T-helper 2 cell treated with Interferon-gamma antibody and Interleukin-4, amounts not matched to agents 5 μg/mL and 100 μg/mL, for 36 hours (primary cell): ENCODE results near the gene PPP2R3B.
"Not testable (repeated sequence)": the region's sequence is repeated elsewhere in the genome, so short reads cannot be mapped to it uniquely, and the experiment has no call there.

Source experiments
- DNase-seq: peaks from one replicate; pipeline ENCODE4 v3.0.0; 2021; ENCODE audit warnings: low spot score
- H3K27ac Mint-ChIP-seq: one replicate; pipeline ENCODE4 v1.8.0; 2021; ENCODE audit warnings: mild to moderate bottlenecking, mixed read lengths
- H3K27me3 Mint-ChIP-seq: one replicate; pipeline ENCODE4 v1.8.0; 2021; ENCODE audit warnings: low read depth, mixed read lengths
- H3K36me3 Mint-ChIP-seq: one replicate; pipeline ENCODE4 v1.8.0; 2021; ENCODE audit warnings: low read depth, mixed read lengths
- H3K4me1 Mint-ChIP-seq: one replicate; pipeline ENCODE4 v1.8.0; 2021; ENCODE audit warnings: low read depth, mixed read lengths
- H3K4me3 Mint-ChIP-seq: one replicate; pipeline ENCODE4 v1.8.0; 2022; ENCODE audit warnings: mild to moderate bottlenecking, moderate library complexity, mixed read lengths
- H3K9me3 Mint-ChIP-seq: one replicate; pipeline ENCODE4 v1.8.0; 2021; ENCODE audit warnings: mixed read lengths

The PPP2R3B gene

DNA sequence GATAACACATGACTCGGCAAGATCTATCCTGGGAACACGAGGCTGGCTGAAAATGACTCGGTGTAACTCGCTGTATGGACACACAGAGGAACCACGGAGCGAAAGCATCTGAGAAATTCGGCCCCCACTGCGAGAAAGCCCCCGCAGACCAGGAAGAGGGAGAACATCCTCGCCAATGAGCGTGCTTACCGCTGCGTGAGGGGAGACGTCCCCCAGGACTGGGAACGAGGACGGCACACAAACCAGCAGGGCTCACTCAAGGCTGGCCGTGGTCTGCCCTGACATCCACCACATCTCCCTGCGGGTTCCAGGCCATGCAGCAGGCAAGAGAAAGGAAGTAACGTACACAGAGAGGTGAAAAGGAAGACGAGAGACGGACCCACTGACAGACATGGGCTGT, 50.5 kb downstream of the PPP2R3B start:
- Mint-ChIP-seq H3K4me1 (no peaks in the 10 kb centered on the region), H3K27ac (no peak overlapping the region), H3K27me3 (no peaks in the 10 kb centered on the region), H3K36me3 (peaks cover 30% of the 10 kb centered on the region), H3K4me3 (no peak overlapping the region), H3K9me3 (no peaks in the 10 kb centered on the region)
- no peak for DNase-seq

DNA sequence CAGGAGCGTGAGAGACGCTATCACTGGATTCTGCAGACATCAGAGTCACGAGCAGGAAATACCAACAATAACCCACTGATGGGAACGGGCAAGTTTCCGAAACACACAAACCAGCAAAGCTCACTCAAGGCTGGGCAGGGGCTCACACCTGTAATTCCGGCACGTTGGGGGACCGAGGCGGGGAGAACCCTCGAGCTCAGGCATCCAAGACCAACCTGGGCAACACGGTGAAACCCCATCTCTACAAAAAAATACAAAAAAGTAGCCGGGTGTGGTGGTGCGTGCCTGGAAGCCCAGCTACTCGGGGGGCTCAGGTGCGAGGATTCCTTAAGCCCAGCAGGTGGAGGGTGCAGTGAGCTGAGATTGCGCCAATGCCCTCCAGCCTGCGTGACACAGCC, 51.0 kb downstream of the PPP2R3B start:
- no peaks in the 10 kb centered on the region for H3K27me3 Mint-ChIP-seq
- H3K9me3 Mint-ChIP-seq, result no peaks in the 10 kb centered on the region
- H3K36me3 Mint-ChIP-seq, result peaks cover 28% of the 10 kb centered on the region
- H3K4me3 Mint-ChIP-seq, result no peak overlapping the region
- no peak for DNase-seq
- no peak overlapping the region for H3K27ac Mint-ChIP-seq
- H3K4me1 Mint-ChIP-seq, result no peaks in the 10 kb centered on the region

DNA sequence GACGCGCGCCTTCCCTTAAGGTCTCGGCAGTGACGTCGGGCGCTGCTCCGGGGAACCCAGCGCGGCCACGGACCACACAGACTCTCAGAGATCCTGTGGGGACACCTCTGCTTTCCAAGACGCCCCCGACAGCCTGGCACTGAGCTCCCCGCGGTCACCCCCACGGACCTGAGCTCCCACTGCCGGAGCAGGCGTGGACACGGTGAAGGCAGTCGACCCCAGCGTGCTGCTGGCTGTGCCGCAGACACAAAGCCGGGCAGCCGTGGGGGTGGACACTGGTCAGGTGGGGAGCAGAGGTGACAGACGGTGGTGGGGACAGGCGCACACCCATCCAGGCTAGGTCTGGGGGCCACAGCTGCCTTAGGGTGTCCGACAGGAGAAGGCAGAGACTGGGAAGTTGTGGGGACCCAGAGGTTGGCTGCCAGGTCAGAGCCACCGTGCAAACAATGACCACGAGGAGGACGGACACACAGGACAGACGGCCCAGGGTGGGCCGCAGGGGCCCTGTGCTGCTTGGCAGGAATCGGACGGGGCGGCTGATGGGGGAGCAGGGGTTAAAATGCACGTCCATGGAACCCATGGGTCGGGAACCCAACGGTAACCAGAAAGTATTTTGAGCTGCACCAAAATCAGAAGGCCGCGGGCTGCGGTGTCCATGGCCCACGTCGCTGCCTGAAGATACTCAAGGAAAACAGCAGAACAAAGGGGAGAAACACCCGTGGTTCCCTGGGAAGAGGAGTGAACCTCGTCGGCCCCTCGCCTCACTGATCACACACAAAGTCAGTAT, 51.5 kb downstream of the PPP2R3B start:
- Mint-ChIP-seq H3K36me3 (peaks cover 25% of the 10 kb centered on the region), H3K27ac (no peak overlapping the region), H3K4me3 (no peak overlapping the region), H3K9me3 (no peaks in the 10 kb centered on the region), H3K4me1 (no peaks in the 10 kb centered on the region), H3K27me3 (no peaks in the 10 kb centered on the region)
- DNase-seq, result no peak

DNA sequence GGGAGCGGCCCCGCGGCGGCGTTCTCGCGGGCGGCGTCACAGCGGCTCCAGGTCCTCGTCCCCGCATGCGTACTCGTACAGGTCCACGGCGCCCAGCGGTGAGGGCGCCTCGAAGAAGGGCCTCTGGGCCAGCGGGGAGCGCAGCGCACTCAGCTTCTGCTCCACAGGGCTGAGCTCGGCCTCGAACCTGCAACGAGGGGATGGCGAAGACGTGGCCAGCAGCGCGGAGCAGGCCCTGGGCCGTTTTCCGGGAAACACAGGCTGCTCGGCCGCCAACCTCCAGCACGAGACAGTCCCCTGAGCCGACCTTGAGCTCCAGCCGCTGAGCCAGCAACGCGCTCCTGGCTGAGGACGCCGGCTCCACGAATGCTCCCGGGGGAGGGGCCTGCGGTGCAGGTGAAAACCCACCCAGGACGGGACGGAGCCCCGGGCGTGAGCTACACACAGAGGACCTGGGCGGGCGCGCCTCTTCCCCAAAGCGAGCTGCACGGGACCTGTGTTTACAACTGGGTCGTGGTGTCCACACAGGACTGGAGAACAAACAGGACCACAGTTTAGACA, 52.3 kb downstream of the PPP2R3B start:
- H3K27me3 Mint-ChIP-seq, result no peaks in the 10 kb centered on the region
- no peak for DNase-seq
- H3K27ac Mint-ChIP-seq, result no peak overlapping the region
- H3K4me1 Mint-ChIP-seq, result no peaks in the 10 kb centered on the region
- no peaks in the 10 kb centered on the region for H3K9me3 Mint-ChIP-seq
- peaks cover 25% of the 10 kb centered on the region for H3K36me3 Mint-ChIP-seq
- H3K4me3 Mint-ChIP-seq, result no peak overlapping the region

DNA sequence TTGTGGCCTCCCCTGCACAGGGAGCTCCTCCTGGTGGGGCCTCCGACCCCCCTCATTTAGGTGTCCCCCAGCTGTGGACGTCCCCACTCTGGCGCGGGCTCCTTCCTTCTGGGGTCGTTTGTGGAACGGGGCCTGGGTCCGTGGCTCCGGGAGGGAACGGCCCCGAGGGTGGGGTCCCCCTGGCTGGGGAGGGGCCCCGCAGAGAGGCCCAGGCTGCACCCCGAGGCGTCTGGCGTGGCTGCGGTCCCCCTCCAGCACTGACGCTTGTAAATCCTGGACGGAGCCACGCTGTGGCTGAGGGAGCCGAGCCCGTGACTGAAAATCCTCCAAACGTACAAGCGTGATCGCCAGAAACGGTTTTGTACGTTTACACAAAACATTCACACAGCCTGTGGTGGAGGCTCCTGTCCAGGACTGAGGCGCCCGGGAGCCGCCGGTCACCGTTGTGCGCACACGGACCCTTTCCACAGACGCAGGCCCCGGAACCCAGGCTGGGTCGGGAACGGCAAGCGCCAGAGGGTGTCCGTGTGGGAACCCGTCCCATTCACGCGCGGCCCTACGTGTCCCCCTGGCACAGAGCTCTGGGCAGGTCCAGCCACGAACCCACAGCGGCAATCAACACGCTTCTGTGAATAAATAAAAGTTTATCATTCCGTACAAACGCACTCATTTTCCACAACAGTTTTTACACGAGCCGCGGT, 52.9 kb downstream of the PPP2R3B start:
- H3K9me3 Mint-ChIP-seq, result no peaks in the 10 kb centered on the region
- H3K36me3 Mint-ChIP-seq, result peaks cover 23% of the 10 kb centered on the region
- no peak overlapping the region for H3K27ac Mint-ChIP-seq
- H3K4me1 Mint-ChIP-seq, result no peaks in the 10 kb centered on the region
- DNase-seq, result no peak
- H3K4me3 Mint-ChIP-seq, result no peak overlapping the region
- no peaks in the 10 kb centered on the region for H3K27me3 Mint-ChIP-seq

DNA sequence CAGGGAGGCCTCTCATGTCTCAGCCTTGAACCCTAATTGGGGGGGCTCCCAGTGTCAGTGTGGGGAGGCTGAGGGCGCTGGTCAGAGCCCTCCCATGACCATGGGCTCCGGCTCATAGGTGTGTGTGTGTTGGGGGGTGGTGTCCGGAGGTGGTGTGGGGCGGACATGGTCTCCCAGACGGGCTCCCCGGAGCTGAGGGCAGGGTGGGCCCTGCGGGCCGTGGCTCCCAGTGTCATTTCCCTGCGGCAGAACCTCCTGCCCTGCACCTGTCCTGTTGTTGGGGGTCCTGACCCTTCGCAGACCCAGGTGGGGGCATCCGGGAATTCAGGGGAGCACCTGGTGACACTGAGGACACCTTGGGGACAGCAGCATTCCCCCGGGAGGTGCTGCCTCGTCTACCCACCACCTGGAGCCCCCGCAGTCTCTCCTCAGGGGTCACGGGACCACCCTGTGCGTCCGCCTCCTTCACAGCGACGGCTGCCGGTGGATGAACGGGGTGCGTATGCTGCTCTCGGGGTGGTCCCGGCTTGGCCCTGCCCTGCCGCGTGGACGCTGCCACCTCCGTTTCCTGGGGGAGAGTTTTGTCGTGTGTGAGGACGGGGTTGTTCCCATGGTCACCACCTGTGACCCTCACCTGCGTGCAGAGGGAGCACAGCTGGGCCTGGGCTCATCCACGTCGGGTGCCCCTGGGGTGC, 53.6 kb downstream of the PPP2R3B start:
- H3K4me3 Mint-ChIP-seq, result no peak overlapping the region
- no peaks in the 10 kb centered on the region for H3K9me3 Mint-ChIP-seq
- no peak overlapping the region for H3K27ac Mint-ChIP-seq
- H3K4me1 Mint-ChIP-seq, result no peaks in the 10 kb centered on the region
- peaks cover 17% of the 10 kb centered on the region for H3K36me3 Mint-ChIP-seq
- no peak for DNase-seq
- no peaks in the 10 kb centered on the region for H3K27me3 Mint-ChIP-seq

DNA sequence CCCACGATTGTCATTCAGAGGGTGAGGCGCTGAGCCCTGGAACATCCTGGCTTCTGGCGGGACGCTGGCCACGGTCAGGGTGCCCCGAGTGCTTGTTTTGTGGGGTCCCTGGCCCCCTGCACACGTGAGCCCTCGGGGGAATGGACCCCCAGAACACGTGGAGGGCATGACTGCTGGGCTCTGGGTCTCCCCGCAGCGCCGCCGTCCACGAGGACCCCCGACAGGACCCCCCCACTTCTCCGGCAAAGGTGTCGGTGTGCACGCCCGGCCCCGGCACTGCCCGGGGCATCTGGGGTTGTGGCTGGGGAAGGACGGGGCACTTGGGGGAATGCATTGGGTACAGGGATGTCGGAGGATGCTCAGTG, 54.2 kb downstream of the PPP2R3B start:
- no peaks in the 10 kb centered on the region for H3K27me3 Mint-ChIP-seq
- H3K9me3 Mint-ChIP-seq, result no peaks in the 10 kb centered on the region
- no peaks in the 10 kb centered on the region for H3K4me1 Mint-ChIP-seq
- H3K27ac Mint-ChIP-seq, result no peak overlapping the region
- peaks cover 11% of the 10 kb centered on the region for H3K36me3 Mint-ChIP-seq
- no peak overlapping the region for H3K4me3 Mint-ChIP-seq
- no peak for DNase-seq

DNA sequence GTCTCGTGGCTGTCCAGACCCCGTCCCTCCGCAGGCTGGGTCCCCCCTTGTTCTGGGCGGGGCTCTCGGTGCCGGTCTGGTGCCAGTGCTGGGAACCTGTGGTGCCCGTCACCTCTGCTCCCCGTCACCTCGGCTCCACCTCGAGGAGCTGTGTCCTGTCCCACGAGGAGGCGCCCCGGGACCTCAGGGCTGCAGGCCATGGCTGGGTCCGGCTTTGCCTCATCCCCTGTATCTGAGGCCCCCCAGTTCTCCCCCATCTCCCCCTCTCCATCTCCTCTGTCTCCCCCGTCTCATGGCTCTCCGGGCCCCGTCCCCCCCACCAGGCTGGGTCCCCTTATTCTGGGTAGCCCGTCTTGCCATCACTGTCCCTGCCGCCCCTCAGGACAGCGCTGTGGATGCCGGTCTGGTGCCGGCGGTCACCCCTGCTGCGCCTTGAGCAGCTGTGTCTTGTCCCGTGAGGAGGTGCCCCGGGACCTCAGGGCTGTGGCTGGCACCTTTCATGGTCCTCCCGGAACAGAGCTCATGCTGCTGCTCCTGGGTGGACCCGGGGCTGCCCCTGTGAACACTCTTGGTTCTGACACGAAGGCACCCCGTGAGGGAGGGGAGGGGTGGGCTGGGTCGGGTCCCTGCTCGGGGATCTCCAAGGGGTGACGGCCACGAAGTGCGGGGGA, 54.7 kb downstream of the PPP2R3B start:
- Mint-ChIP-seq H3K36me3 (peaks cover 7% of the 10 kb centered on the region), H3K27ac (no peak overlapping the region), H3K4me3 (no peak overlapping the region), H3K9me3 (no peaks in the 10 kb centered on the region), H3K4me1 (no peaks in the 10 kb centered on the region), H3K27me3 (no peaks in the 10 kb centered on the region)
- no peak for DNase-seq

DNA sequence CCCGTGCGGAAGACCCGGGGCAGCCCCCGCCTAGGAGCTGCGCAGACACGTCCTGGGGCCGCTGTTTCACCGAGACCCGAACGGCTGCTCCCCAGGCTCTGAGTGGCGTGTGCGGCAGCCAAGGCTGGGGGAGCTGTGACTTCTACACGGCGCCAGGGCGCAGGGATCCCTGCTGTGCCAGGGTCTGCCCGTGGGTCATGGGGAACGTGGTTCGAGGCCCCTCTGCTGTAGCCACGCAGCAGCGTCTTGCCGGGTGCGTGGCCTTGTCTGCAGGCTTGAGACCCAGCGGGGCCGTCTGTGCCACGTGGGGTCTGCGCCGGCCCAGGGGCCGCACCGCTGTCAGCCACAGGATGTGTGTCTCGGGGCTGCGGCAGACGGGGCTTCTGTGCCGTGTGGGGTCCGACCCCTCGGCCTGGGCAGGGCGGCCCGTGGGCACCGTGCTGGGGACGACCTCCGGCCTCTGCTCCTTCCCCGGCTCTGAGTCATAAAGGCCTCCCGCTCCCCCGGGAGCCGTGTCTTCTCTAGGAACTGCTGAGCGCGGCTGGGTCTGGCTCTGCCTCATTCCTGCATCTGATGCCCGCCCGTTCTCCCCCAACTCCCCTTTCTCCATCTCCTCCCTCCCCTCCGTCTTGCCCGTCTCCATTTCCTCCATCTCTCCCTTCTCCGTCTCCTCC, 55.4 kb downstream of the PPP2R3B start:
- peaks cover 3% of the 10 kb centered on the region for H3K36me3 Mint-ChIP-seq
- no peak overlapping the region for H3K27ac Mint-ChIP-seq
- no peaks in the 10 kb centered on the region for H3K27me3 Mint-ChIP-seq
- H3K9me3 Mint-ChIP-seq, result no peaks in the 10 kb centered on the region
- DNase-seq, result no peak
- no peak overlapping the region for H3K4me3 Mint-ChIP-seq
- no peaks in the 10 kb centered on the region for H3K4me1 Mint-ChIP-seq

DNA sequence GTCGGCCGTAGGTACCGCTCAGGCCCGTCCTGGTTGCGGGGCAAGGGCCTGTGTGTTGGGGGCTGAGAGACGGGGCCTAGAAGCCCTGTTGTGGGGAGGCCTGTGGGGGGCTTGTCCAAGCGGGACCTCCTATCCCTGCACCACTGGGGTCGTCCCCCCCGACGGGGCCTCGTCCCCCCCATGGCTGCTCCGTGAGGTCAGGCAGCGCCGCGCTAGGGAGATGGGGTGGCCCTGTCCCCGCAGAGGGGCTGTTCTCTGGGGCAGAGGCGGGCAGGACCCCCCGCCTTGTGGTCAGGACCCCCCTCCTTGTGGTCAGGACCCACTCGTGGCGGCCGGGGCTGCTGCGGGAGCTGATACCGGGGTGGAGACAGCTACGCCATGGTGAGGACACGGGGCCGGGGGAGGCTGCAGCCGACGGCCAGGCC, 56.0 kb downstream of the PPP2R3B start:
- DNase-seq, result no peak
- Mint-ChIP-seq H3K9me3 (no peaks in the 10 kb centered on the region), H3K4me1 (no peaks in the 10 kb centered on the region), H3K27ac (no peak overlapping the region), H3K27me3 (no peaks in the 10 kb centered on the region), H3K36me3 (no peaks in the 10 kb centered on the region), H3K4me3 (no peak overlapping the region)

DNA sequence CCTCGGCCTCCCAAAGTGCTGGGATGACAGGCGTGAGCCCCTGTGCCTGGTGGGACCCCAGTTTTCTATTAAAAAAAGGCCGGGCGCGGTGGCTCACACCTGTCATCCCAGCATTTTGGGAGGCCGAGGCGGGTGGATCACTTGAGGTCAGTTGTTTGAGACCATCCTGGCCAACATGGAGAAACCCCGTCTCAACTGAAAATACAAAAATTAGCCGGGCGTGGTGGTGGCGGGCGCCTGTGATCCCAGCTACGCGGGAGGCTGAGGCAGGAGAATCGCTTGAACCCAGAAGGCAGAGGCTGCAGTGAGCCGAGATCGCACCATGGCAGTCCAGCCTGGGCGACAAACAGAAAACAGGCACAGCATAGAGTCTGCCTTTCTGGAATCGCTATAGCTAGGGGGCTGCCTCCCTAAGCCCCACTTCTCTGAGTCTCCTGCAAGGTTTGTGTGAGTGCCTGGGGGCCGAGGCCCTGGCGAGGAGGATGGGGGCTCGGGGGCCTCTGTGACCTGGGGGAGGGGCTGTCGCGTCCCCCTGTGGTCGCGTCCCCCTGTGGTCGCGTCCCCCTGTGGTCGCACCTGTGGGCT, 56.5 kb downstream of the PPP2R3B start:
- not testable (repeated sequence) for H3K4me1 Mint-ChIP-seq, H3K27ac Mint-ChIP-seq, H3K36me3 Mint-ChIP-seq, H3K27me3 Mint-ChIP-seq, H3K4me3 Mint-ChIP-seq, H3K9me3 Mint-ChIP-seq, DNase-seq

DNA sequence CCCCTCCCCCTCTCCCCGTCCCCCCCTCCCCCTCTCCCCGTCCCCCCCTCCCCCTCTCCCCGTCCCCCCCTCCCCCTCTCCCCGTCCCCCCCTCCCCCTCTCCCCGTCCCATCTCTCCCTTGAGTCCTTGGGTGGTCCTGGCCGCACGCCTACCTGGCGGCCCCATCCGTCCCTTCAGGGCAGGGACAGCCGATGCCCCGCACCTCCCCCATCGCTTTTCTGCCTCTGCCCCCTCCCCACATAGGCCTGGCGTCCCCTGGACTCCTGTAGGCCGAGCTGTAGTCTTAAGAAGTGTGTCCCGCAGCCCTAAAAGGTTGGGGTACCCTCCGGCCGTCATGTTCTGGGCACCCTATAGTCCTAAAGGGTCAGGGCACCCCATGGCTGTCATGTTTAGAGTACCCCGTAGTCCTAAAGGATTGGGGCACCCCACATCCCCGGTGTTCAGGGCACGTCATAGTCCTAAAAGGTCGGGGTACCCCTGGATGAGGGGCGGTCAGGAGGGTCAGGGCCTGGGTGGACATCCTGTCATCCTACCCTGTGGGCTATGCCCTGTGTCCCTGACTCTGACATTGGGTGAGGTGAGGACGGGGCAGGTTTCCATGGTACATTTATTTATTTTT, 57.3 kb downstream of the PPP2R3B start:
- no peak overlapping the region for H3K27ac Mint-ChIP-seq
- no peaks in the 10 kb centered on the region for H3K27me3 Mint-ChIP-seq
- no peaks in the 10 kb centered on the region for H3K9me3 Mint-ChIP-seq
- DNase-seq, result no peak
- H3K4me1 Mint-ChIP-seq, result peaks cover 3% of the 10 kb centered on the region
- no peak overlapping the region for H3K4me3 Mint-ChIP-seq
- H3K36me3 Mint-ChIP-seq, result no peaks in the 10 kb centered on the region

DNA sequence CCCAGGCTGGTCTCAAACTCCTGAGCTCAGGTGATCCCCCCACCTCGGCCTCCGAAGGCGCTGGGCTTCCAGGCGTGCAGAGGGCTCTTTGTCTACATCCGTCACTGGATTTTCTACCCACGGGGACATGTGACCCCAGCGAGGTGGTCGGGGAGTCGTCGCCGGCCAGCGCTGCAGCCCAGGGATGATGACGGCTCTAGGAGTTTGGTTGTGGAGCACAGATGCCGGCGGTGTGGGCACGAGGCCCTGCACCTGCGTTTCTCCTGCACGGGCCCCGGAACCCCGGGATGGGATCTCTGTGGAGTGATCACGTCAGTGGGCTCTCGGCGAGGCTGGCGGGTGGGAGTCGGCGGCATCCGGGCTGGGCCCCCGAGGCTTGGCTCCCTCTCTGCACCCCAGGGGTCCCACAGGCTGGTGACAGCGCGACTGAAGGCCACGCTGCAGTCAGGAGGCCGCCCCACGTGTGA, 59.0 kb downstream of the PPP2R3B start:
- Mint-ChIP-seq H3K4me1 (peaks cover 9% of the 10 kb centered on the region), H3K27me3 (no peaks in the 10 kb centered on the region)
- no peak for DNase-seq

More for the DNA sequence above, 59.0 kb downstream of the PPP2R3B start:
- no peaks in the 10 kb centered on the region for H3K36me3 Mint-ChIP-seq
- no peak overlapping the region for H3K27ac Mint-ChIP-seq
- H3K9me3 Mint-ChIP-seq, result no peaks in the 10 kb centered on the region
- H3K4me3 Mint-ChIP-seq, result no peak overlapping the region
